GM23338 (cell line): ENCODE data around the gene CPNE7. TPM values are rescaled to one million over a fixed set of nuclear protein-coding genes. Genes with fewer than 3 reads are reported as not detected.

Source experiments
- ATAC-seq: fragments of 200-7000 bp; cut with Tn5 transposase; 3 replicates; pipeline ENCODE4 v1.9.1; 2020
- DNase-seq: peaks from one replicate; pipeline ENCODE4 v3.0.0-alpha.2; 2015; ENCODE audit warnings: low spot score
- H2AFZ ChIP-seq: fragments of 200-600 bp; sonication (generic); 2 replicates; pipeline ENCODE4 v1.8.0; 2016; ENCODE audit warnings: antibody characterized with exemption, mild to moderate bottlenecking, moderate library complexity
- H3F3A ChIP-seq: fragments of 200-600 bp; sonication (generic); replicated peaks from 2 replicates; pipeline ENCODE4 v1.8.0; 2017; ENCODE audit warnings: antibody characterized with exemption, mixed run types, low read depth
- H3K27ac ChIP-seq: fragments of 200-600 bp; sonication (generic); 2 replicates; pipeline ENCODE4 v1.6.1; 2016; ENCODE audit warnings: low read depth
- H3K27me3 ChIP-seq: fragments of 200-600 bp; sonication (generic); 2 replicates; pipeline ENCODE4 v1.8.0; 2016; ENCODE audit warnings: mild to moderate bottlenecking, mixed run types, moderate library complexity; ENCODE audit not compliant: insufficient read depth
- H3K36me3 ChIP-seq: fragments of 200-600 bp; sonication (generic); 2 replicates; pipeline ENCODE4 v1.8.0; 2016; ENCODE audit warnings: mild to moderate bottlenecking; ENCODE audit not compliant: insufficient read depth
- H3K4me1 ChIP-seq: fragments of 200-600 bp; sonication (generic); 2 replicates; pipeline ENCODE4 v1.8.0; 2016; ENCODE audit warnings: mild to moderate bottlenecking, moderate library complexity; ENCODE audit not compliant: insufficient read depth
- H3K4me2 ChIP-seq: fragments of 200-600 bp; sonication (generic); 2 replicates; pipeline ENCODE4 v1.7.1; 2017; ENCODE audit warnings: mixed run types
- H3K4me3 ChIP-seq: fragments of 200-600 bp; sonication (generic); 2 replicates; pipeline ENCODE4 v1.6.1; 2016; ENCODE audit warnings: mixed run types
- H3K79me2 ChIP-seq: fragments of 200-600 bp; sonication (generic); replicated peaks from 2 replicates; pipeline ENCODE4 v1.8.0; 2017; ENCODE audit warnings: mild to moderate bottlenecking; ENCODE audit not compliant: insufficient read depth
- H3K9me2 ChIP-seq: fragments of 200-600 bp; sonication (generic); 2 replicates; pipeline ENCODE4 v1.8.0; 2017; ENCODE audit not compliant: insufficient read depth
- H4K20me1 ChIP-seq: fragments of 200-600 bp; sonication (generic); replicated peaks from 2 replicates; pipeline ENCODE4 v1.8.0; 2017; ENCODE audit warnings: mild to moderate bottlenecking; ENCODE audit not compliant: insufficient read depth
- H3K27ac Mint-ChIP-seq: 2 replicates; pipeline ENCODE4 v1.8.0; 2020; ENCODE audit warnings: inconsistent platforms, mild to moderate bottlenecking, moderate library complexity, mixed read lengths
- H3K27me3 Mint-ChIP-seq: 3 replicates; pipeline ENCODE4 v1.8.0; 2022; ENCODE audit warnings: low read depth, mild to moderate bottlenecking, moderate library complexity, mixed read lengths, inconsistent platforms; ENCODE audit not compliant: insufficient read depth, poor library complexity
- H3K36me3 Mint-ChIP-seq: 3 replicates; pipeline ENCODE4 v1.8.0; 2021; ENCODE audit warnings: low read depth, mild to moderate bottlenecking, inconsistent platforms, moderate library complexity, mixed read lengths
- H3K4me1 Mint-ChIP-seq: 3 replicates; pipeline ENCODE4 v1.8.0; 2020; ENCODE audit warnings: mild to moderate bottlenecking, inconsistent platforms, mixed read lengths
- H3K4me3 Mint-ChIP-seq: 3 replicates; pipeline ENCODE4 v1.8.0; 2021; ENCODE audit warnings: moderate library complexity, mild to moderate bottlenecking, inconsistent platforms, mixed read lengths
- H3K9me3 Mint-ChIP-seq: 3 replicates; pipeline ENCODE4 v1.8.0; 2020; ENCODE audit warnings: moderate library complexity, mild to moderate bottlenecking, inconsistent platforms, mixed read lengths
- EZH2phosphoT487 ChIP-seq: fragments of 200-600 bp; sonication (generic); IDR thresholded peaks from one replicate; pipeline ENCODE4 v1.8.1; 2018; ENCODE audit warnings: antibody characterized with exemption; ENCODE audit not compliant: unreplicated experiment
- NANOG ChIP-seq: IDR thresholded peaks from 2 replicates; pipeline ENCODE4 v1.6.1; 2016; ENCODE audit warnings: antibody characterized with exemption, borderline replicate concordance
- STAT1 ChIP-seq: IDR thresholded peaks from one replicate; pipeline ENCODE4 v1.6.1; 2016; ENCODE audit warnings: antibody characterized with exemption; ENCODE audit not compliant: unreplicated experiment
- ZNF331 ChIP-seq: fragments of 250-450 bp; sonication (Bioruptor Pico); IDR thresholded peaks from 2 replicates; pipeline ENCODE4 v1.5.0; 2020; ENCODE audit warnings: low read depth, mild to moderate bottlenecking, moderate library complexity
- polyA plus RNA-seq: library from polyadenylated mRNA; unstranded; fragments of >200 nt; fragmentation: Nextera tagmentation; extraction: Ambion mirVana; gene quantifications from 2 replicates; pipeline ENCODE4 v1.2.1, GENCODE V29; 2016
- total RNA-seq: library from RNA; depleted of rRNA; stranded (reverse); fragments of >200 nt; shearing (Covaris generic); gene quantifications from 2 replicates; pipeline ENCODE4 v1.2.3, GENCODE V29; 2014
- TF ChIP-seq, protein P1 (sequence below): IDR thresholded peaks from 2 replicates; pipeline ENCODE4 v1.6.1; 2016; ENCODE audit warnings: antibody characterized with exemption
- TF ChIP-seq, protein P2 (sequence below): IDR thresholded peaks from one replicate; pipeline ENCODE4 v1.6.1; 2018; ENCODE audit warnings: antibody characterized with exemption; ENCODE audit not compliant: unreplicated experiment
- TF ChIP-seq, protein P3 (sequence below): fragments of 250-450 bp; sonication (Bioruptor Pico); IDR thresholded peaks from 2 replicates; pipeline ENCODE4 v1.5.0; 2020; ENCODE audit warnings: mild to moderate bottlenecking, moderate library complexity

Gene CPNE7
- total and polyA plus RNA-seq, 2 experiments from 2014 or later = 11.2 to 15.7 TPM

DNA sequence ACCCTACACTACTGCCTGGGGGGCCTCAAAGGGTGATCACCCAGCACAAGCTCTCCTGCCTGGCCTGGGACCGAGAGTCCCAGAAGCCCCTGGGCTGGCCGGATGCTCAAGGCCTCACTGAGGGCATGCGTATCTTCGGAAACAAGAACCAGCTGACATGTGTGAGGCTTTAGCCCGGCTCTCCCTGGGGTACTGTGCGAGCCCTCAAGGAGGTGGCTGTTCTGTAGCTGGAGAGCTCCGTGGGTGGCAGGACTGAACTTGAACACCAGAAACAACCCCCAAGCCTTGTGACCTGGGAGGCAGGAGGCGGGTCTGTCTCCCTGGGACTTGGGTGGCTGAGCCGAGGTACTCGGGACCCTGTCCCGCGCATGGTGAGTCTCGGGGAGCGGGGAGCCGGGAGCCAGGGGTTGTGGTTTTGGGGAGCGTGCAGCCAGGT is 44.9 kb downstream of the CPNE7 start:
- peaks cover 8% of the 10 kb centered on the region; the same call in 1 of the 2 replicates for H3F3A ChIP-seq
- DNase-seq = no peak
- H3K9me2 ChIP-seq = no peaks in the 10 kb centered on the region
- peak overlapping the region; percentile 81 for H2AFZ ChIP-seq
- no peak overlapping the region for H3K4me3 ChIP-seq
- no peaks in the 10 kb centered on the region; the same call in 2 of the 3 replicates for H3K36me3 Mint-ChIP-seq
- H4K20me1 ChIP-seq = no peaks in the 10 kb centered on the region
- peaks cover 5% of the 10 kb centered on the region; the same call in 1 of the 2 replicates for H3K27me3 ChIP-seq
- no peak overlapping the region for H3K27ac Mint-ChIP-seq
- H3K27me3 Mint-ChIP-seq = peaks cover 24% of the 10 kb centered on the region
- no peak overlapping the region for H3K4me3 Mint-ChIP-seq
- TF ChIP-seq, protein P1, sequence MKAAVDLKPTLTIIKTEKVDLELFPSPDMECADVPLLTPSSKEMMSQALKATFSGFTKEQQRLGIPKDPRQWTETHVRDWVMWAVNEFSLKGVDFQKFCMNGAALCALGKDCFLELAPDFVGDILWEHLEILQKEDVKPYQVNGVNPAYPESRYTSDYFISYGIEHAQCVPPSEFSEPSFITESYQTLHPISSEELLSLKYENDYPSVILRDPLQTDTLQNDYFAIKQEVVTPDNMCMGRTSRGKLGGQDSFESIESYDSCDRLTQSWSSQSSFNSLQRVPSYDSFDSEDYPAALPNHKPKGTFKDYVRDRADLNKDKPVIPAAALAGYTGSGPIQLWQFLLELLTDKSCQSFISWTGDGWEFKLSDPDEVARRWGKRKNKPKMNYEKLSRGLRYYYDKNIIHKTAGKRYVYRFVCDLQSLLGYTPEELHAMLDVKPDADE = no peak
- TF ChIP-seq, protein P2, sequence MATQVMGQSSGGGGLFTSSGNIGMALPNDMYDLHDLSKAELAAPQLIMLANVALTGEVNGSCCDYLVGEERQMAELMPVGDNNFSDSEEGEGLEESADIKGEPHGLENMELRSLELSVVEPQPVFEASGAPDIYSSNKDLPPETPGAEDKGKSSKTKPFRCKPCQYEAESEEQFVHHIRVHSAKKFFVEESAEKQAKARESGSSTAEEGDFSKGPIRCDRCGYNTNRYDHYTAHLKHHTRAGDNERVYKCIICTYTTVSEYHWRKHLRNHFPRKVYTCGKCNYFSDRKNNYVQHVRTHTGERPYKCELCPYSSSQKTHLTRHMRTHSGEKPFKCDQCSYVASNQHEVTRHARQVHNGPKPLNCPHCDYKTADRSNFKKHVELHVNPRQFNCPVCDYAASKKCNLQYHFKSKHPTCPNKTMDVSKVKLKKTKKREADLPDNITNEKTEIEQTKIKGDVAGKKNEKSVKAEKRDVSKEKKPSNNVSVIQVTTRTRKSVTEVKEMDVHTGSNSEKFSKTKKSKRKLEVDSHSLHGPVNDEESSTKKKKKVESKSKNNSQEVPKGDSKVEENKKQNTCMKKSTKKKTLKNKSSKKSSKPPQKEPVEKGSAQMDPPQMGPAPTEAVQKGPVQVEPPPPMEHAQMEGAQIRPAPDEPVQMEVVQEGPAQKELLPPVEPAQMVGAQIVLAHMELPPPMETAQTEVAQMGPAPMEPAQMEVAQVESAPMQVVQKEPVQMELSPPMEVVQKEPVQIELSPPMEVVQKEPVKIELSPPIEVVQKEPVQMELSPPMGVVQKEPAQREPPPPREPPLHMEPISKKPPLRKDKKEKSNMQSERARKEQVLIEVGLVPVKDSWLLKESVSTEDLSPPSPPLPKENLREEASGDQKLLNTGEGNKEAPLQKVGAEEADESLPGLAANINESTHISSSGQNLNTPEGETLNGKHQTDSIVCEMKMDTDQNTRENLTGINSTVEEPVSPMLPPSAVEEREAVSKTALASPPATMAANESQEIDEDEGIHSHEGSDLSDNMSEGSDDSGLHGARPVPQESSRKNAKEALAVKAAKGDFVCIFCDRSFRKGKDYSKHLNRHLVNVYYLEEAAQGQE = no peak
- no peak for TF ChIP-seq NANOG
- TF ChIP-seq STAT1 = no peak
- H3K4me1 Mint-ChIP-seq = peaks cover 23% of the 10 kb centered on the region
- H3K79me2 ChIP-seq = no peaks in the 10 kb centered on the region
- no peaks in the 10 kb centered on the region for H3K36me3 ChIP-seq
- peaks cover 3% of the 10 kb centered on the region; the same call in 1 of the 3 replicates for H3K9me3 Mint-ChIP-seq
- ATAC-seq = peak; percentile 9
- H3K4me1 ChIP-seq = peaks cover 3% of the 10 kb centered on the region; the same call in 1 of the 2 replicates
- no peak overlapping the region for H3K4me2 ChIP-seq
- H3K27ac ChIP-seq = no peak overlapping the region

DNA sequence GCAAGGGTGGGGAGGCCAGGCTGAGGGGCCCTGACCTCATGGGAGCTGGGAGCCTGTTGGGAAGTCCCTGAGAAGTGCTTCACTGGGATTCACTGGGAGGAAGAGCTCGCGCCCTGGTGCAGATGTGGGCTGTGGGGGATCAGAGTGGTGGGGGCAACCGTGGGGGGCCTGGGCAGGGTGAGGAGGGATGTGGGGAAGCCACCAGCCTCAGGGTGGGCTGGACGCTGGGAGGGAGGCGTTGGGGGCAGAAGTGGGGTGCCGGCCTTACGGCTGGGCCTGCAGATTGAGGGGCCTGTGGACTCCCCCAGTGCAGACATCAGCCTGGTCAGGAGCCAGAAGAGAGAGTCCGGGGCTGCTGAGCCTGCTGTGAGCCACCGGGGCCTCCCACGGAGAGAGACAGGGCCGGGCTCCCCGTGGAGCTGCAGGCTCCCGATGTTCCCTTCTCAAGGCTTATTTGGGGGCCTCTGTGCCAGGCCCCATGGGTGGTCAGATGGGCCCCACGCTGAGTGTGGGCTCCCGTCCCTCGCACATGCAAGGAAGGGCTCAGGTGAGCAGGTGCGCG is 45.7 kb downstream of the CPNE7 start:
- Mint-ChIP-seq H3K4me3 (no peak overlapping the region), H3K9me3 (peaks cover 3% of the 10 kb centered on the region; the same call in 1 of the 3 replicates), H3K27me3 (peaks cover 28% of the 10 kb centered on the region), H3K27ac (no peak overlapping the region), H3K36me3 (no peaks in the 10 kb centered on the region; the same call in 2 of the 3 replicates), H3K4me1 (peaks cover 24% of the 10 kb centered on the region)
- no peak overlapping the region for H3K4me3 ChIP-seq
- peaks cover 8% of the 10 kb centered on the region; the same call in 1 of the 2 replicates for H3F3A ChIP-seq
- H3K4me2 ChIP-seq = no peak overlapping the region
- DNase-seq = no peak
- no peak for ATAC-seq
- H3K4me1 ChIP-seq = peaks cover 3% of the 10 kb centered on the region; the same call in 1 of the 2 replicates
- peaks cover 5% of the 10 kb centered on the region; the same call in 1 of the 2 replicates for H3K27me3 ChIP-seq
- no peaks in the 10 kb centered on the region for H4K20me1 ChIP-seq
- H2AFZ ChIP-seq = no peak overlapping the region
- H3K9me2 ChIP-seq = no peaks in the 10 kb centered on the region
- H3K27ac ChIP-seq = no peak overlapping the region
- no peaks in the 10 kb centered on the region for H3K79me2 ChIP-seq
- no peaks in the 10 kb centered on the region for H3K36me3 ChIP-seq
- TF ChIP-seq ZNF331 (CRISPR knock-in tag) (no peak), EZH2phosphoT487 (no peak)
- TF ChIP-seq, protein P3, sequence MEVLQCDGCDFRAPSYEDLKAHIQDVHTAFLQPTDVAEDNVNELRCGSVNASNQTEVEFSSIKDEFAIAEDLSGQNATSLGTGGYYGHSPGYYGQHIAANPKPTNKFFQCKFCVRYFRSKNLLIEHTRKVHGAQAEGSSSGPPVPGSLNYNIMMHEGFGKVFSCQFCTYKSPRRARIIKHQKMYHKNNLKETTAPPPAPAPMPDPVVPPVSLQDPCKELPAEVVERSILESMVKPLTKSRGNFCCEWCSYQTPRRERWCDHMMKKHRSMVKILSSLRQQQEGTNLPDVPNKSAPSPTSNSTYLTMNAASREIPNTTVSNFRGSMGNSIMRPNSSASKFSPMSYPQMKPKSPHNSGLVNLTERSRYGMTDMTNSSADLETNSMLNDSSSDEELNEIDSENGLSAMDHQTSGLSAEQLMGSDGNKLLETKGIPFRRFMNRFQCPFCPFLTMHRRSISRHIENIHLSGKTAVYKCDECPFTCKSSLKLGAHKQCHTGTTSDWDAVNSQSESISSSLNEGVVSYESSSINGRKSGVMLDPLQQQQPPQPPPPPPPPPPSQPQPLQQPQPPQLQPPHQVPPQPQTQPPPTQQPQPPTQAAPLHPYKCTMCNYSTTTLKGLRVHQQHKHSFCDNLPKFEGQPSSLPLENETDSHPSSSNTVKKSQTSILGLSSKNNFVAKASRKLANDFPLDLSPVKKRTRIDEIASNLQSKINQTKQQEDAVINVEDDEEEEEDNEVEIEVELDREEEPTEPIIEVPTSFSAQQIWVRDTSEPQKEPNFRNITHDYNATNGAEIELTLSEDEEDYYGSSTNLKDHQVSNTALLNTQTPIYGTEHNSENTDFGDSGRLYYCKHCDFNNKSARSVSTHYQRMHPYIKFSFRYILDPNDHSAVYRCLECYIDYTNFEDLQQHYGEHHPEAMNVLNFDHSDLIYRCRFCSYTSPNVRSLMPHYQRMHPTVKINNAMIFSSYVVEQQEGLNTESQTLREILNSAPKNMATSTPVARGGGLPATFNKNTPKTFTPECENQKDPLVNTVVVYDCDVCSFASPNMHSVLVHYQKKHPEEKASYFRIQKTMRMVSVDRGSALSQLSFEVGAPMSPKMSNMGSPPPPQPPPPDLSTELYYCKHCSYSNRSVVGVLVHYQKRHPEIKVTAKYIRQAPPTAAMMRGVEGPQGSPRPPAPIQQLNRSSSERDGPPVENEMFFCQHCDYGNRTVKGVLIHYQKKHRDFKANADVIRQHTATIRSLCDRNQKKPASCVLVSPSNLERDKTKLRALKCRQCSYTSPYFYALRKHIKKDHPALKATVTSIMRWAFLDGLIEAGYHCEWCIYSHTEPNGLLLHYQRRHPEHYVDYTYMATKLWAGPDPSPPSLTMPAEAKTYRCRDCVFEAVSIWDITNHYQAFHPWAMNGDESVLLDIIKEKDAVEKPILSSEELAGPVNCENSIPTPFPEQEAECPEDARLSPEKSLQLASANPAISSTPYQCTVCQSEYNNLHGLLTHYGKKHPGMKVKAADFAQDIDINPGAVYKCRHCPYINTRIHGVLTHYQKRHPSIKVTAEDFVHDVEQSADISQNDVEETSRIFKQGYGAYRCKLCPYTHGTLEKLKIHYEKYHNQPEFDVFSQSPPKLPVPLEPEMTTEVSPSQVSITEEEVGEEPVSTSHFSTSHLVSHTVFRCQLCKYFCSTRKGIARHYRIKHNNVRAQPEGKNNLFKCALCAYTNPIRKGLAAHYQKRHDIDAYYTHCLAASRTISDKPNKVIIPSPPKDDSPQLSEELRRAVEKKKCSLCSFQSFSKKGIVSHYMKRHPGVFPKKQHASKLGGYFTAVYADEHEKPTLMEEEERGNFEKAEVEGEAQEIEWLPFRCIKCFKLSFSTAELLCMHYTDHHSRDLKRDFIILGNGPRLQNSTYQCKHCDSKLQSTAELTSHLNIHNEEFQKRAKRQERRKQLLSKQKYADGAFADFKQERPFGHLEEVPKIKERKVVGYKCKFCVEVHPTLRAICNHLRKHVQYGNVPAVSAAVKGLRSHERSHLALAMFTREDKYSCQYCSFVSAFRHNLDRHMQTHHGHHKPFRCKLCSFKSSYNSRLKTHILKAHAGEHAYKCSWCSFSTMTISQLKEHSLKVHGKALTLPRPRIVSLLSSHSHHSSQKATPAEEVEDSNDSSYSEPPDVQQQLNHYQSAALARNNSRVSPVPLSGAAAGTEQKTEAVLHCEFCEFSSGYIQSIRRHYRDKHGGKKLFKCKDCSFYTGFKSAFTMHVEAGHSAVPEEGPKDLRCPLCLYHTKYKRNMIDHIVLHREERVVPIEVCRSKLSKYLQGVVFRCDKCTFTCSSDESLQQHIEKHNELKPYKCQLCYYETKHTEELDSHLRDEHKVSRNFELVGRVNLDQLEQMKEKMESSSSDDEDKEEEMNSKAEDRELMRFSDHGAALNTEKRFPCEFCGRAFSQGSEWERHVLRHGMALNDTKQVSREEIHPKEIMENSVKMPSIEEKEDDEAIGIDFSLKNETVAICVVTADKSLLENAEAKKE (CRISPR knock-in tag) = no peak
